Liver (tissue), 9 donors: Measurements from ENCODE around the gene MCF2L2. TPM values are rescaled to one million over a fixed set of nuclear protein-coding genes. Genes with fewer than 3 reads are reported as not detected.

ENCODE experiments used
- DNase-seq: peaks from one replicate; pipeline ENCODE4 v3.0.0-alpha.2; 2017; ENCODE audit warnings: low spot score
- H3K27ac ChIP-seq, 2 donors: one replicate each; pipeline ENCODE4 v1.7.0; 2013; ENCODE audit warnings: inconsistent platforms in 2 of 2, low read length in 2 of 2, control low read depth in 1 of 2, low read depth in 1 of 2, mild to moderate bottlenecking in 1 of 2
- H3K27me3 ChIP-seq, 4 donors: one replicate each; pipeline versions ENCODE4 v1.6.1 to v1.7.0; 2013; ENCODE audit warnings: low read length in 3 of 4, inconsistent platforms in 1 of 4, mild to moderate bottlenecking in 1 of 4, moderate library complexity in 1 of 4; ENCODE audit not compliant: control insufficient read depth in 4 of 4, insufficient read depth in 4 of 4
- H3K36me3 ChIP-seq, 4 donors: one replicate each; pipeline versions ENCODE4 v1.6.1 to v1.7.0; 2013; ENCODE audit warnings: low read length in 3 of 4, mild to moderate bottlenecking in 3 of 4, low read depth in 1 of 4, moderate library complexity in 1 of 4; ENCODE audit not compliant: control insufficient read depth in 4 of 4, insufficient read depth in 3 of 4
- H3K4me1 ChIP-seq, 4 donors: one replicate each; pipeline versions ENCODE4 v1.6.1 to v1.7.0; 2013; ENCODE audit warnings: low read length in 3 of 4, mild to moderate bottlenecking in 3 of 4, moderate library complexity in 1 of 4; ENCODE audit not compliant: control insufficient read depth in 4 of 4, insufficient read depth in 4 of 4
- H3K4me3 ChIP-seq, 3 donors: one replicate each; pipeline versions ENCODE4 v1.6.1 to v1.7.0; 2013; ENCODE audit warnings: low read length in 3 of 3, control low read depth in 1 of 3, low read depth in 1 of 3, mild to moderate bottlenecking in 1 of 3
- H3K9ac ChIP-seq, 2 donors: one replicate each; pipeline ENCODE4 v1.7.0; 2013; ENCODE audit warnings: low read length in 2 of 2, mild to moderate bottlenecking in 2 of 2, moderate library complexity in 2 of 2, control low read depth in 1 of 2, low read depth in 1 of 2
- H3K9me3 ChIP-seq, 4 donors: one replicate each; pipeline versions ENCODE4 v1.6.1 to v1.7.0; 2013; ENCODE audit warnings: low read length in 3 of 4; ENCODE audit not compliant: control insufficient read depth in 4 of 4
- EGR1 ChIP-seq, 2 donors: IDR thresholded peaks; 2 replicates each; pipeline ENCODE4 v1.6.1; 2016 to 2018; ENCODE audit warnings: antibody characterized with exemption in 2 of 2, low read depth in 2 of 2
- FOXA1 ChIP-seq: IDR thresholded peaks from 2 replicates; pipeline ENCODE4 v1.6.1; 2016; ENCODE audit warnings: antibody characterized with exemption
- FOXA2 ChIP-seq: IDR thresholded peaks from 2 replicates; pipeline ENCODE4 v1.6.1; 2016; ENCODE audit warnings: antibody characterized with exemption
- GABPA ChIP-seq, 2 donors: IDR thresholded peaks in 1 of 2; conservative IDR thresholded peaks in 1 of 2; 2 replicates each; pipeline ENCODE4 v1.6.1; 2016; ENCODE audit warnings: antibody characterized with exemption in 2 of 2, mild to moderate bottlenecking in 1 of 2, moderate library complexity in 1 of 2
- HNF4A ChIP-seq, 2 donors: conservative IDR thresholded peaks; 2 replicates each; pipeline ENCODE4 v1.6.1; 2016; ENCODE audit warnings: antibody characterized with exemption in 2 of 2, mild to moderate bottlenecking in 2 of 2
- HNF4G ChIP-seq: IDR thresholded peaks from 2 replicates; pipeline ENCODE4 v1.6.1; 2016; ENCODE audit warnings: antibody characterized with exemption
- JUND ChIP-seq, 2 donors: IDR thresholded peaks; 2 replicates each; pipeline ENCODE4 v1.6.1; 2016; ENCODE audit warnings: antibody characterized with exemption in 2 of 2
- NR2F2 ChIP-seq: IDR thresholded peaks from 2 replicates; pipeline ENCODE4 v1.6.1; 2016; ENCODE audit warnings: antibody characterized with exemption
- RAD21 ChIP-seq, 2 donors: IDR thresholded peaks; 2 replicates each; pipeline ENCODE4 v1.6.1; 2016; ENCODE audit warnings: antibody characterized with exemption in 2 of 2, mild to moderate bottlenecking in 2 of 2
- SP1 ChIP-seq: IDR thresholded peaks from 2 replicates; pipeline ENCODE4 v1.6.1; 2018; ENCODE audit warnings: antibody characterized with exemption, mild to moderate bottlenecking
- TAF1 ChIP-seq: conservative IDR thresholded peaks from 2 replicates; pipeline ENCODE4 v1.6.1; 2016; ENCODE audit warnings: antibody characterized with exemption, mild to moderate bottlenecking
- YY1 ChIP-seq: IDR thresholded peaks from 2 replicates; pipeline ENCODE4 v1.6.1; 2016; ENCODE audit warnings: antibody characterized with exemption, mild to moderate bottlenecking
- WGBS: extraction: QIAGEN DNeasy Blood & Tissue Kit; methylation state at CpG from one replicate; pipeline ENCODE4 v1.1.7; 2013; 5-methylcytosine and 5-hydroxymethylcytosine counted together
- polyA plus RNA-seq, 2 donors: library from polyadenylated mRNA; stranded (reverse) in 1 of 2; unstranded in 1 of 2; fragments of 200-250 nt in 1 of 2; fragments of >200 nt in 1 of 2; fragmentation: Nextera tagmentation in 1 of 2; extraction: Ambion mirVana in 1 of 2; gene quantifications; one replicate each; pipeline versions ENCODE4 v1.2.1 to v1.2.3, GENCODE V29; 2013 to 2015
- total RNA-seq, 2 donors: library from RNA; depleted of rRNA; stranded (reverse); fragments of >200 nt; gene quantifications; one replicate each; pipeline ENCODE4 v1.2.3, GENCODE V29; 2014
- TF ChIP-seq, protein P1 (sequence below): IDR thresholded peaks from 2 replicates; pipeline ENCODE4 v1.6.1; 2016; ENCODE audit warnings: antibody characterized with exemption
- TF ChIP-seq, protein P2 (sequence below): IDR thresholded peaks from 2 replicates; pipeline ENCODE4 v1.6.1; 2016; ENCODE audit warnings: antibody characterized with exemption
- TF ChIP-seq, protein P3 (sequence below): fragments of 150-350 bp; IDR thresholded peaks from 2 replicates; pipeline ENCODE4 v1.5.1; 2017; ENCODE audit warnings: improper control_type of control experiment, low read depth, low read length; ENCODE audit not compliant: missing input control
- TF ChIP-seq, protein P4 (sequence below): IDR thresholded peaks from 2 replicates; pipeline ENCODE4 v1.6.1; 2016; ENCODE audit warnings: antibody characterized with exemption, mild to moderate bottlenecking
- TF ChIP-seq, protein P5 (sequence below): IDR thresholded peaks from 2 replicates; pipeline ENCODE4 v1.6.1; 2016; ENCODE audit warnings: antibody characterized with exemption
- donor health status: healthy.
- donor health status: healthy.
- donor health status: healthy.
- donor health status: healthy.
- donor health status: healthy.

MCF2L2 gene
- total and polyA plus RNA-seq, 4 donors = 0.02 to 0.47 (median 0.17) TPM; not detected in 1

DNA sequence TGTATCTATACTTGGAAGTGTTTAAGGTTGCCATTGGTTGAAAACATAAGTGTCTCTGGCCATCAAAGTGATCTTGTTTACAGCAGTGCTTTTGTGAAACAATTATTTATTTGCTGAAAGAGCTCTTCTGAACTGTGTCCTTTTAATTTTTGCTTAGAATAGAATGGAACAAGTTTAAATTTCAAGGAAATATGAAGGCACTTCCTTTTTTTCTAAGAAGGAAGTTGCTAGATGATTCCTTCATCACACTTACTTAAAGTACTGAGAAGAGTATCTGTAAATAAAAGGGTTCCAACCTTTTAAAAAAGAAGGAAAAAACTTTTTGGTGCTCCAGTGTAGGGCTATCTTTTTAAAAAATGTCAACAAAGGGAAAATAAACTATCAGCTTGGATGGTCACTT lies 155.6 kb downstream of the MCF2L2 start:
- Histone ChIP-seq H3K27me3 (peaks cover 0 to 3% (median 0%) of the 10 kb centered on the region in 4 donors), H3K27ac (no peak overlapping the region), H3K9ac (no peak overlapping the region), H3K4me3 (no peak overlapping the region), H3K9me3 (no peaks in the 10 kb centered on the region), H3K36me3 (no peaks in the 10 kb centered on the region), H3K4me1 (no peaks in the 10 kb centered on the region)
- DNase-seq = no peak
- no peak for TF ChIP-seq EGR1 (IDR thresholded peaks at IDR 0.05; ENCODE audit: low read depth in 2 of 2)
- no peak for TF ChIP-seq SP1
- TF ChIP-seq, protein P1, sequence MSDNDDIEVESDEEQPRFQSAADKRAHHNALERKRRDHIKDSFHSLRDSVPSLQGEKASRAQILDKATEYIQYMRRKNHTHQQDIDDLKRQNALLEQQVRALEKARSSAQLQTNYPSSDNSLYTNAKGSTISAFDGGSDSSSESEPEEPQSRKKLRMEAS = no peak

DNA sequence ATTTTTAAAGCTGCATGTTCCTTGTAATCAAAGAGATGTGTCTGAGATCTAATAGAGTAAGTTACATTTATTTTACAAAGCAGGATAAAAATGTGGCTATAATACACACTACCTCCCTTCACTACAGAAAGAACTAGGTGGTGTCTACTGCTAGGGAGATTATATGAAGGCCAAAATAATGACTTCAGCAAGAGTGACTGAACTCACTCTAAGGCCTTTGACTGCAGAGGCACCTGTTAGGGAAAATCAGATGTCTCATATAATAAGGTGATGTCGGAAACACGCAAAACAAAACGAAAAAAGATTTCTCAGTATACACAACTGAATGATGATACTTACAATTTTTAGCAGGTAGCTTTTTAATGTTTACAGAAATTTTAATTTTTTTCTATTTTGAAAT lies 156.3 kb downstream of the MCF2L2 start:
- Histone ChIP-seq H3K27me3 (peaks cover 0 to 3% (median 0%) of the 10 kb centered on the region in 4 donors), H3K36me3 (no peaks in the 10 kb centered on the region), H3K9me3 (no peaks in the 10 kb centered on the region), H3K27ac (no peak overlapping the region), H3K4me1 (peaks cover 0 to 2% (median 0%) of the 10 kb centered on the region in 4 donors), H3K9ac (no peak overlapping the region), H3K4me3 (no peak overlapping the region)
- no peak for TF ChIP-seq NR2F2
- no peak for TF ChIP-seq JUND (IDR thresholded peaks at IDR 0.05)
- TF ChIP-seq YY1 = no peak
- no peak for TF ChIP-seq HNF4A (conservative IDR thresholded peaks at IDR 0.05)
- TF ChIP-seq, protein P2, sequence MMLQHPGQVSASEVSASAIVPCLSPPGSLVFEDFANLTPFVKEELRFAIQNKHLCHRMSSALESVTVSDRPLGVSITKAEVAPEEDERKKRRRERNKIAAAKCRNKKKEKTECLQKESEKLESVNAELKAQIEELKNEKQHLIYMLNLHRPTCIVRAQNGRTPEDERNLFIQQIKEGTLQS = no peak
- TF ChIP-seq RAD21 (IDR thresholded peaks at IDR 0.05) = no peak
- TF ChIP-seq GABPA (IDR thresholded peaks at IDR 0.05 in 1 of 2, conservative IDR thresholded peaks at IDR 0.05 in 1 of 2) = no peak
- TF ChIP-seq FOXA2 = no peak
- TF ChIP-seq FOXA1 = no peak
- TF ChIP-seq, protein P3, sequence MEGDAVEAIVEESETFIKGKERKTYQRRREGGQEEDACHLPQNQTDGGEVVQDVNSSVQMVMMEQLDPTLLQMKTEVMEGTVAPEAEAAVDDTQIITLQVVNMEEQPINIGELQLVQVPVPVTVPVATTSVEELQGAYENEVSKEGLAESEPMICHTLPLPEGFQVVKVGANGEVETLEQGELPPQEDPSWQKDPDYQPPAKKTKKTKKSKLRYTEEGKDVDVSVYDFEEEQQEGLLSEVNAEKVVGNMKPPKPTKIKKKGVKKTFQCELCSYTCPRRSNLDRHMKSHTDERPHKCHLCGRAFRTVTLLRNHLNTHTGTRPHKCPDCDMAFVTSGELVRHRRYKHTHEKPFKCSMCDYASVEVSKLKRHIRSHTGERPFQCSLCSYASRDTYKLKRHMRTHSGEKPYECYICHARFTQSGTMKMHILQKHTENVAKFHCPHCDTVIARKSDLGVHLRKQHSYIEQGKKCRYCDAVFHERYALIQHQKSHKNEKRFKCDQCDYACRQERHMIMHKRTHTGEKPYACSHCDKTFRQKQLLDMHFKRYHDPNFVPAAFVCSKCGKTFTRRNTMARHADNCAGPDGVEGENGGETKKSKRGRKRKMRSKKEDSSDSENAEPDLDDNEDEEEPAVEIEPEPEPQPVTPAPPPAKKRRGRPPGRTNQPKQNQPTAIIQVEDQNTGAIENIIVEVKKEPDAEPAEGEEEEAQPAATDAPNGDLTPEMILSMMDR = no peak
- TF ChIP-seq, protein P4, sequence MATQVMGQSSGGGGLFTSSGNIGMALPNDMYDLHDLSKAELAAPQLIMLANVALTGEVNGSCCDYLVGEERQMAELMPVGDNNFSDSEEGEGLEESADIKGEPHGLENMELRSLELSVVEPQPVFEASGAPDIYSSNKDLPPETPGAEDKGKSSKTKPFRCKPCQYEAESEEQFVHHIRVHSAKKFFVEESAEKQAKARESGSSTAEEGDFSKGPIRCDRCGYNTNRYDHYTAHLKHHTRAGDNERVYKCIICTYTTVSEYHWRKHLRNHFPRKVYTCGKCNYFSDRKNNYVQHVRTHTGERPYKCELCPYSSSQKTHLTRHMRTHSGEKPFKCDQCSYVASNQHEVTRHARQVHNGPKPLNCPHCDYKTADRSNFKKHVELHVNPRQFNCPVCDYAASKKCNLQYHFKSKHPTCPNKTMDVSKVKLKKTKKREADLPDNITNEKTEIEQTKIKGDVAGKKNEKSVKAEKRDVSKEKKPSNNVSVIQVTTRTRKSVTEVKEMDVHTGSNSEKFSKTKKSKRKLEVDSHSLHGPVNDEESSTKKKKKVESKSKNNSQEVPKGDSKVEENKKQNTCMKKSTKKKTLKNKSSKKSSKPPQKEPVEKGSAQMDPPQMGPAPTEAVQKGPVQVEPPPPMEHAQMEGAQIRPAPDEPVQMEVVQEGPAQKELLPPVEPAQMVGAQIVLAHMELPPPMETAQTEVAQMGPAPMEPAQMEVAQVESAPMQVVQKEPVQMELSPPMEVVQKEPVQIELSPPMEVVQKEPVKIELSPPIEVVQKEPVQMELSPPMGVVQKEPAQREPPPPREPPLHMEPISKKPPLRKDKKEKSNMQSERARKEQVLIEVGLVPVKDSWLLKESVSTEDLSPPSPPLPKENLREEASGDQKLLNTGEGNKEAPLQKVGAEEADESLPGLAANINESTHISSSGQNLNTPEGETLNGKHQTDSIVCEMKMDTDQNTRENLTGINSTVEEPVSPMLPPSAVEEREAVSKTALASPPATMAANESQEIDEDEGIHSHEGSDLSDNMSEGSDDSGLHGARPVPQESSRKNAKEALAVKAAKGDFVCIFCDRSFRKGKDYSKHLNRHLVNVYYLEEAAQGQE = no peak
- no peak for TF ChIP-seq HNF4G
- no peak for TF ChIP-seq SP1
- TF ChIP-seq TAF1 = no peak
- TF ChIP-seq EGR1 (IDR thresholded peaks at IDR 0.05; ENCODE audit: low read depth in 2 of 2) = no peak
- TF ChIP-seq, protein P5, sequence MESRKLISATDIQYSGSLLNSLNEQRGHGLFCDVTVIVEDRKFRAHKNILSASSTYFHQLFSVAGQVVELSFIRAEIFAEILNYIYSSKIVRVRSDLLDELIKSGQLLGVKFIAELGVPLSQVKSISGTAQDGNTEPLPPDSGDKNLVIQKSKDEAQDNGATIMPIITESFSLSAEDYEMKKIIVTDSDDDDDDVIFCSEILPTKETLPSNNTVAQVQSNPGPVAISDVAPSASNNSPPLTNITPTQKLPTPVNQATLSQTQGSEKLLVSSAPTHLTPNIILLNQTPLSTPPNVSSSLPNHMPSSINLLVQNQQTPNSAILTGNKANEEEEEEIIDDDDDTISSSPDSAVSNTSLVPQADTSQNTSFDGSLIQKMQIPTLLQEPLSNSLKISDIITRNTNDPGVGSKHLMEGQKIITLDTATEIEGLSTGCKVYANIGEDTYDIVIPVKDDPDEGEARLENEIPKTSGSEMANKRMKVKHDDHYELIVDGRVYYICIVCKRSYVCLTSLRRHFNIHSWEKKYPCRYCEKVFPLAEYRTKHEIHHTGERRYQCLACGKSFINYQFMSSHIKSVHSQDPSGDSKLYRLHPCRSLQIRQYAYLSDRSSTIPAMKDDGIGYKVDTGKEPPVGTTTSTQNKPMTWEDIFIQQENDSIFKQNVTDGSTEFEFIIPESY = no peak
- TF ChIP-seq, protein P1 = no peak
- WGBS = 93% methylated on average over 3 of the region's 3 CpGs
- DNase-seq = no peak
